Measurements from ENCODE around the gene TFDP2. TPM values are rescaled to one million over a fixed set of nuclear protein-coding genes. Genes with fewer than 3 reads are reported as not detected.

The TFDP2 gene
- total and polyA plus RNA-seq, 2 donors (not counting 1 experiment from before 2014, with no cell fraction given), result 5.5 to 31.7 TPM

GRCh38 chr3:142088522-142088921, 60.8 kb downstream of the TFDP2 start:
- ATAC-seq (ENCODE audit: low read depth) (no peak), DNase-seq (no peak)
- Mint-ChIP-seq H3K9me3 (ENCODE audit: insufficient read depth) (peaks cover 5% of the 10 kb centered on the region), H3K27me3 (no peaks in the 10 kb centered on the region), H3K4me1 (no peaks in the 10 kb centered on the region), H3K4me3 (no peak overlapping the region), H3K27ac (no peak overlapping the region)
- no peak overlapping the region for H3K4me2 ChIP-seq (replicated peaks; ENCODE audit: low read depth, low read length, poor library complexity, severe bottlenecking)
- H3K36me3 ChIP-seq (replicated peaks in 1 of 2; ENCODE audit: control extremely low read depth in 1 of 2, control insufficient read depth in 1 of 2, extremely low read depth in 1 of 2, insufficient read depth in 2 of 2, low read length in 1 of 2), result no peaks in the 10 kb centered on the region
- no peak for TF ChIP-seq EZH2 (IDR thresholded peaks at IDR 0.05; ENCODE audit: borderline replicate concordance, insufficient read depth, low read depth, low read length, poor library complexity, severe bottlenecking)
- TF ChIP-seq, protein P1, sequence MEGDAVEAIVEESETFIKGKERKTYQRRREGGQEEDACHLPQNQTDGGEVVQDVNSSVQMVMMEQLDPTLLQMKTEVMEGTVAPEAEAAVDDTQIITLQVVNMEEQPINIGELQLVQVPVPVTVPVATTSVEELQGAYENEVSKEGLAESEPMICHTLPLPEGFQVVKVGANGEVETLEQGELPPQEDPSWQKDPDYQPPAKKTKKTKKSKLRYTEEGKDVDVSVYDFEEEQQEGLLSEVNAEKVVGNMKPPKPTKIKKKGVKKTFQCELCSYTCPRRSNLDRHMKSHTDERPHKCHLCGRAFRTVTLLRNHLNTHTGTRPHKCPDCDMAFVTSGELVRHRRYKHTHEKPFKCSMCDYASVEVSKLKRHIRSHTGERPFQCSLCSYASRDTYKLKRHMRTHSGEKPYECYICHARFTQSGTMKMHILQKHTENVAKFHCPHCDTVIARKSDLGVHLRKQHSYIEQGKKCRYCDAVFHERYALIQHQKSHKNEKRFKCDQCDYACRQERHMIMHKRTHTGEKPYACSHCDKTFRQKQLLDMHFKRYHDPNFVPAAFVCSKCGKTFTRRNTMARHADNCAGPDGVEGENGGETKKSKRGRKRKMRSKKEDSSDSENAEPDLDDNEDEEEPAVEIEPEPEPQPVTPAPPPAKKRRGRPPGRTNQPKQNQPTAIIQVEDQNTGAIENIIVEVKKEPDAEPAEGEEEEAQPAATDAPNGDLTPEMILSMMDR (IDR thresholded peaks at IDR 0.05), result no peak
- H4K20me1 ChIP-seq (ENCODE audit: control insufficient read depth, insufficient read depth, low read length, poor library complexity, severe bottlenecking), result no peaks in the 10 kb centered on the region
- H3K27me3 ChIP-seq (replicated peaks in 1 of 4; ENCODE audit: control extremely low read depth in 1 of 4, control insufficient read depth in 3 of 4, insufficient read depth in 4 of 4, low read length in 3 of 4), result no peaks in the 10 kb centered on the region
- no peaks in the 10 kb centered on the region for H3K4me1 ChIP-seq (ENCODE audit: control insufficient read depth in 2 of 2, insufficient read depth in 2 of 2, low read length in 2 of 2)
- H3K4me3 ChIP-seq (ENCODE audit: control extremely low read depth in 1 of 5, extremely low read depth in 1 of 5, insufficient read depth in 1 of 5, low read depth in 2 of 5, low read length in 4 of 5), result no peak overlapping the region
- 98% methylated on average over 3 of the region's 5 CpGs for WGBS (ENCODE audit: insufficient coverage)
- no peak overlapping the region for H3K9ac ChIP-seq (ENCODE audit: low read length)
- intact Hi-C loops (cut with micrococcal nuclease), result no loop called here
- ChIA-PET CTCF (no interaction called here), POLR2A (interaction anchor here (0.6 kb wide), 1 partner anchor 290 kb away, joined by 3 read pairs; no protein-coding TSS in a partner anchor)
- no peak overlapping the region for H3K27ac ChIP-seq (ENCODE audit: low read length in 2 of 2)
- H3K9me3 ChIP-seq (ENCODE audit: control extremely low read depth in 1 of 3, control insufficient read depth in 2 of 3, insufficient read depth in 1 of 3, low read length in 2 of 3), result no peaks in the 10 kb centered on the region
- no peak overlapping the region for H2AFZ ChIP-seq (ENCODE audit: insufficient read depth, low read depth, low read length, poor library complexity, severe bottlenecking)
- H3K79me2 ChIP-seq (ENCODE audit: control insufficient read depth, insufficient read depth, low read length), result no peaks in the 10 kb centered on the region

DNA sequence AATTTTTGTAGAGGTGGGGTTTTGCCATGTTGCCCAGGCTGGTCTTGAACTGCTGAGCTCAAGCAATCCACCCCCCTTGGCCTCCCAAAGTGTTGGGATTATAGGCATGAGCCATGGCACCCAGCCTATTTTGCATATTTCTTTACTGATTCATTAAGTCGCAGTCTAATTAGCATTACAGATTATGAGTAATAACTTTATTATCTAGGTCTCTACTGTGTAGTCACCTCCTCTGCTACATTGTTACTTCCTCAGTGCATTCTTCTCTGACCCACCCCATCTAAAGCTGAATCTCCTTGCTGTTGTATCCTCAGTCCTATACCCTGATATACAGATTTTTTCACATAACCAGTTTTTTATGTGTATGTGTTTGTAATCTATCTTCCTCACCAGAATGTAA, 61.7 kb downstream of the TFDP2 start:
- no peaks in the 10 kb centered on the region for H3K27me3 Mint-ChIP-seq

More for the DNA sequence above, 61.7 kb downstream of the TFDP2 start:
- CTCF ChIA-PET, result no interaction called here
- no peaks in the 10 kb centered on the region for H4K20me1 ChIP-seq (ENCODE audit: control insufficient read depth, insufficient read depth, low read length, poor library complexity, severe bottlenecking)
- ATAC-seq (ENCODE audit: low read depth), result no peak
- no CpG with 5 or more reads among the region's 1 CpG for WGBS (ENCODE audit: insufficient coverage)
- H3K27ac Mint-ChIP-seq, result no peak overlapping the region
- H3K4me3 Mint-ChIP-seq, result no peak overlapping the region
- no peak overlapping the region for H3K9ac ChIP-seq (ENCODE audit: low read length)
- no peaks in the 10 kb centered on the region for H3K9me3 ChIP-seq (ENCODE audit: control extremely low read depth in 1 of 3, control insufficient read depth in 2 of 3, insufficient read depth in 1 of 3, low read length in 2 of 3)
- H3K4me1 ChIP-seq (ENCODE audit: control insufficient read depth in 2 of 2, insufficient read depth in 2 of 2, low read length in 2 of 2), result no peaks in the 10 kb centered on the region
- H3K27me3 ChIP-seq (replicated peaks in 1 of 4; ENCODE audit: control extremely low read depth in 1 of 4, control insufficient read depth in 3 of 4, insufficient read depth in 4 of 4, low read length in 3 of 4), result no peaks in the 10 kb centered on the region
- POLR2A ChIA-PET, result no interaction called here
- no peak overlapping the region for H2AFZ ChIP-seq (ENCODE audit: insufficient read depth, low read depth, low read length, poor library complexity, severe bottlenecking)
- no peak overlapping the region for H3K4me2 ChIP-seq (replicated peaks; ENCODE audit: low read depth, low read length, poor library complexity, severe bottlenecking)
- H3K79me2 ChIP-seq (ENCODE audit: control insufficient read depth, insufficient read depth, low read length), result no peaks in the 10 kb centered on the region
- no peaks in the 10 kb centered on the region for H3K4me1 Mint-ChIP-seq
- no peak for DNase-seq
- no peaks in the 10 kb centered on the region for H3K36me3 ChIP-seq (replicated peaks in 1 of 2; ENCODE audit: control extremely low read depth in 1 of 2, control insufficient read depth in 1 of 2, extremely low read depth in 1 of 2, insufficient read depth in 2 of 2, low read length in 1 of 2)
- H3K4me3 ChIP-seq (ENCODE audit: control extremely low read depth in 1 of 5, extremely low read depth in 1 of 5, insufficient read depth in 1 of 5, low read depth in 2 of 5, low read length in 4 of 5), result no peak overlapping the region
- peaks cover 7% of the 10 kb centered on the region for H3K9me3 Mint-ChIP-seq (ENCODE audit: insufficient read depth)
- intact Hi-C loops (cut with micrococcal nuclease), result no loop called here
- H3K27ac ChIP-seq (ENCODE audit: low read length in 2 of 2), result no peak overlapping the region
- TF ChIP-seq, protein P1 (IDR thresholded peaks at IDR 0.05), result no peak
- TF ChIP-seq EZH2 (IDR thresholded peaks at IDR 0.05; ENCODE audit: borderline replicate concordance, insufficient read depth, low read depth, low read length, poor library complexity, severe bottlenecking), result no peak
